HFFc6 (cell line): ENCODE data around the gene FGF12. TPM values are rescaled to one million over a fixed set of nuclear protein-coding genes. Genes with fewer than 3 reads are reported as not detected.

ENCODE experiments used
- DNase-seq: peaks from one replicate; pipeline ENCODE4 v3.0.0-alpha.2; 2018
- H3K27ac Mint-ChIP-seq: 2 replicates; pipeline ENCODE4 v1.8.0; 2020; ENCODE audit warnings: mild to moderate bottlenecking, mixed read lengths
- H3K27me3 Mint-ChIP-seq: 2 replicates; pipeline ENCODE4 v1.8.0; 2021; ENCODE audit warnings: mild to moderate bottlenecking, moderate library complexity, mixed read lengths; ENCODE audit not compliant: insufficient read depth
- H3K36me3 Mint-ChIP-seq: 2 replicates; pipeline ENCODE4 v1.8.0; 2021; ENCODE audit warnings: low read depth, mixed read lengths
- H3K4me1 Mint-ChIP-seq: 2 replicates; pipeline ENCODE4 v1.8.0; 2020; ENCODE audit warnings: low read depth, mixed read lengths
- H3K4me3 Mint-ChIP-seq: 2 replicates; pipeline ENCODE4 v1.8.0; 2020; ENCODE audit warnings: mild to moderate bottlenecking, moderate library complexity, mixed read lengths
- H3K9me3 Mint-ChIP-seq: 2 replicates; pipeline ENCODE4 v1.8.0; 2020; ENCODE audit warnings: mild to moderate bottlenecking, mixed read lengths
- CTCF ChIP-seq: fragments of 200-600 bp; sonication (generic); IDR thresholded peaks from 2 replicates; pipeline ENCODE4 v1.5.0; 2021; ENCODE audit warnings: antibody characterized with exemption, mild to moderate bottlenecking
- total RNA-seq, 6 experiments: library from RNA; stranded (reverse); fragmentation: NEBNext Ultra II Directional; extraction: Animal tissue kit (Norgen Biotek cat#: 25700); gene quantifications; 2 replicates in 1 of 6; 3 replicates in 5 of 6; pipeline ENCODE4 v1.2.3, GENCODE V29; 2021

The FGF12 gene
- total RNA-seq, 6 experiments from 2014 or later: not detected

- DNase-seq: no peak
- no peak for TF ChIP-seq CTCF
- Mint-ChIP-seq H3K27ac (no peak overlapping the region), H3K4me1 (peaks cover 6% of the 10 kb centered on the region; the same call in 1 of the 2 replicates), H3K36me3 (no peaks in the 10 kb centered on the region), H3K27me3 (no peaks in the 10 kb centered on the region; the same call in 1 of the 2 replicates), H3K9me3 (peaks cover 18% of the 10 kb centered on the region; the same call in 1 of the 2 replicates), H3K4me3 (no peak overlapping the region)
These were observed 559.1 kb downstream of the FGF12 start for GRCh38 chr3:192168202-192168601.

- TF ChIP-seq CTCF: no peak
- peaks cover 5% of the 10 kb centered on the region; the same call in 1 of the 2 replicates for H3K4me1 Mint-ChIP-seq
- H3K27me3 Mint-ChIP-seq: no peaks in the 10 kb centered on the region; the same call in 1 of the 2 replicates
- DNase-seq: no peak
- no peak overlapping the region for H3K27ac Mint-ChIP-seq
- peaks cover 4% of the 10 kb centered on the region; the same call in 1 of the 2 replicates for H3K36me3 Mint-ChIP-seq
- no peak overlapping the region for H3K4me3 Mint-ChIP-seq
- H3K9me3 Mint-ChIP-seq: peaks cover 17% of the 10 kb centered on the region
These were observed 561.8 kb downstream of the FGF12 start for GRCh38 chr3:192165552-192165951.

GRCh38 chr3:192161661-192162060 is 565.7 kb downstream of the FGF12 start:
- Mint-ChIP-seq H3K36me3 (peaks cover 4% of the 10 kb centered on the region; the same call in 1 of the 2 replicates), H3K4me3 (no peak overlapping the region), H3K4me1 (no peaks in the 10 kb centered on the region), H3K9me3 (peaks cover 20% of the 10 kb centered on the region), H3K27ac (no peak overlapping the region), H3K27me3 (no peaks in the 10 kb centered on the region)
- TF ChIP-seq CTCF: no peak
- DNase-seq: no peak

GRCh38 chr3:192156382-192156781 is 571.0 kb downstream of the FGF12 start:
- Mint-ChIP-seq H3K27ac (no peak overlapping the region), H3K27me3 (no peaks in the 10 kb centered on the region), H3K9me3 (peaks cover 12% of the 10 kb centered on the region), H3K4me3 (no peak overlapping the region), H3K4me1 (no peaks in the 10 kb centered on the region), H3K36me3 (no peaks in the 10 kb centered on the region)
- TF ChIP-seq CTCF: no peak
- DNase-seq: no peak

- Mint-ChIP-seq H3K4me3 (no peak overlapping the region), H3K4me1 (no peaks in the 10 kb centered on the region), H3K9me3 (peaks cover 12% of the 10 kb centered on the region), H3K36me3 (no peaks in the 10 kb centered on the region), H3K27me3 (no peaks in the 10 kb centered on the region), H3K27ac (no peak overlapping the region)
- TF ChIP-seq CTCF: no peak
- DNase-seq: no peak
These were observed 572.1 kb downstream of the FGF12 start for GRCh38 chr3:192155194-192155593.

GRCh38 chr3:192133271-192133670 is 594.1 kb downstream of the FGF12 start:
- no peak overlapping the region for H3K4me3 Mint-ChIP-seq
- no peaks in the 10 kb centered on the region for H3K36me3 Mint-ChIP-seq
- peaks cover 26% of the 10 kb centered on the region for H3K9me3 Mint-ChIP-seq
- H3K27ac Mint-ChIP-seq: no peak overlapping the region
- no peak for TF ChIP-seq CTCF
- H3K4me1 Mint-ChIP-seq: peaks cover 8% of the 10 kb centered on the region; the same call in 1 of the 2 replicates
- no peaks in the 10 kb centered on the region; the same call in none of the 2 replicates for H3K27me3 Mint-ChIP-seq
- peak; percentile 59 for DNase-seq
